Endothelial cell of umbilical vein (primary cell): ENCODE data around the gene CNTN5. TPM values are rescaled to one million over a fixed set of nuclear protein-coding genes. Genes with fewer than 3 reads are reported as not detected.

Source experiments
- BruUV-seq: library from RNA; stranded (reverse); fragments of 400-500 nt; replicated peaks from 2 replicates; lab custom pipeline; 2021; lab: Mats Ljungman, UMichigan
- CTCF ChIA-PET: fragments of 300-600, 350-600 bp; sonication (Branson Sonifier 250); formaldehyde crosslinking; loops from one replicate; lab custom pipeline; 2021; ENCODE audit warnings: antibody characterized with exemption, inconsistent platforms; lab: Charles Lee
- POLR2A ChIA-PET: fragments of 300-600, 350-600 bp; sonication (Branson Sonifier 250); formaldehyde crosslinking; loops from one replicate; lab custom pipeline; 2021; ENCODE audit warnings: antibody characterized with exemption, inconsistent platforms; lab: Charles Lee
- DNase-seq: peaks from one replicate; pipeline ENCODE4 v3.0.0-alpha.2; 2011; ENCODE audit warnings: low read depth, low spot score
- FAIRE-seq: peaks from 2 replicates; lab custom pipeline; 2011; peaks lifted over from hg19 to GRCh38; lab: Jason Lieb, UNC
- H2AFZ ChIP-seq: 2 replicates; pipeline ENCODE4 v1.6.0; 2012; ENCODE audit warnings: low read depth, low read length, control low read depth, inconsistent platforms
- H3K27ac ChIP-seq: 2 replicates; pipeline ENCODE4 v1.5.1; 2011; ENCODE audit warnings: low read depth, mild to moderate bottlenecking, control low read depth, low read length, moderate library complexity; ENCODE audit not compliant: insufficient read depth
- H3K27me3 ChIP-seq, 2 experiments: 2 replicates each; pipeline versions ENCODE4 v1.6.0 to v1.6.1; 2011; ENCODE audit warnings: low read length in 2 of 2, mixed read lengths in 1 of 2; ENCODE audit not compliant: control insufficient read depth in 2 of 2, insufficient read depth in 2 of 2
- H3K36me3 ChIP-seq, 2 experiments: 2 replicates in 1 of 2; 3 replicates in 1 of 2; pipeline ENCODE4 v1.5.1; 2011; ENCODE audit warnings: low read length in 2 of 2, mild to moderate bottlenecking in 1 of 2, moderate library complexity in 1 of 2; ENCODE audit not compliant: control insufficient read depth in 2 of 2, insufficient read depth in 2 of 2; ENCODE audit errors: extremely low read depth in 1 of 2
- H3K4me1 ChIP-seq: 3 replicates; pipeline ENCODE4 v1.5.1; 2011; ENCODE audit warnings: mild to moderate bottlenecking, low read length; ENCODE audit not compliant: control insufficient read depth, insufficient read depth; ENCODE audit errors: extremely low read depth
- H3K4me2 ChIP-seq: 2 replicates; pipeline ENCODE4 v1.6.1; 2011; ENCODE audit warnings: low read length, control low read depth, mixed read lengths; ENCODE audit not compliant: insufficient read depth
- H3K4me3 ChIP-seq, 3 experiments: fragments of 200-600 bp in 1 of 3; sonication (generic), shearing (Covaris generic) in 1 of 3; replicated peaks in 1 of 3; 2 replicates each; pipeline ENCODE4 v1.5.1; 2011 to 2016; ENCODE audit warnings: control low read depth in 3 of 3, low read length in 3 of 3, mild to moderate bottlenecking in 2 of 3, inconsistent platforms in 1 of 3, low read depth in 1 of 3, moderate library complexity in 1 of 3; ENCODE audit not compliant: insufficient read depth in 1 of 3
- H3K79me2 ChIP-seq: 2 replicates; pipeline ENCODE4 v1.6.0; 2012; ENCODE audit warnings: low read length, inconsistent platforms; ENCODE audit not compliant: control insufficient read depth, insufficient read depth
- H3K9ac ChIP-seq: replicated peaks from 2 replicates; pipeline ENCODE3; 2011; ENCODE audit warnings: low read length, control low read depth; ENCODE audit not compliant: insufficient read depth; ENCODE audit errors: extremely low read depth
- H3K9me1 ChIP-seq: replicated peaks from 3 replicates; pipeline ENCODE4 v1.6.0; 2011; ENCODE audit warnings: mild to moderate bottlenecking, low read length; ENCODE audit not compliant: control insufficient read depth, insufficient read depth; ENCODE audit errors: extremely low read depth
- H3K9me3 ChIP-seq: replicated peaks from 2 replicates; pipeline ENCODE4 v1.5.1; 2012; ENCODE audit warnings: low read length, inconsistent platforms; ENCODE audit not compliant: control insufficient read depth, insufficient read depth
- H4K20me1 ChIP-seq: replicated peaks from 2 replicates; pipeline ENCODE3; 2011; ENCODE audit warnings: mild to moderate bottlenecking, low read length; ENCODE audit not compliant: control insufficient read depth, insufficient read depth; ENCODE audit errors: extremely low read depth
- EZH2 ChIP-seq: IDR thresholded peaks from 2 replicates; pipeline ENCODE4 v1.6.1; 2012; ENCODE audit warnings: borderline replicate concordance, low read depth, mild to moderate bottlenecking, moderate library complexity, low read length, inconsistent platforms; ENCODE audit not compliant: severe bottlenecking
- FOS ChIP-seq: IDR thresholded peaks from 2 replicates; pipeline ENCODE4 v1.6.1; 2011; ENCODE audit warnings: mild to moderate bottlenecking, low read length, moderate library complexity, borderline replicate concordance; ENCODE audit not compliant: insufficient read depth
- GATA2 ChIP-seq: IDR thresholded peaks from 2 replicates; pipeline ENCODE4 v1.7.0; 2011; ENCODE audit warnings: low read depth, mild to moderate bottlenecking, moderate library complexity, mixed read lengths, low read length; ENCODE audit not compliant: insufficient read length, insufficient read depth
- JUN ChIP-seq: IDR thresholded peaks from 2 replicates; pipeline ENCODE4 v1.6.1; 2011; ENCODE audit warnings: borderline replicate concordance, low read depth; ENCODE audit not compliant: insufficient read length, insufficient read depth
- MYC ChIP-seq: IDR thresholded peaks from one replicate; pipeline ENCODE4 v1.6.1; 2011; ENCODE audit warnings: mild to moderate bottlenecking, low read depth, low read length
- POLR2A ChIP-seq: IDR thresholded peaks from 2 replicates; pipeline ENCODE4 v1.6.1; 2012; ENCODE audit warnings: low read depth, mild to moderate bottlenecking, control low read depth, low read length
- POLR2AphosphoS5 ChIP-seq: IDR thresholded peaks from 2 replicates; pipeline ENCODE4 v1.6.1; 2012; ENCODE audit warnings: low read depth, mild to moderate bottlenecking, control low read depth, low read length, moderate library complexity; ENCODE audit not compliant: insufficient read depth
- dilution Hi-C: fragments of 300-500 bp; cut with MboI; formaldehyde crosslinking; loops from one replicate; pipeline ENCODE4 v1.15.0; 2019; ENCODE audit warnings: low sequenced_read_pairs; ENCODE audit not compliant: extremely low pct_ligation_motif_present
- intact Hi-C: fragments of 100-400 bp; cut with micrococcal nuclease; formaldehyde crosslinking; loops from one replicate; pipeline ENCODE4 v1.10.0; 2022
- polyA plus RNA-seq, 4 experiments: library from polyadenylated mRNA; depleted of rRNA in 3 of 4; stranded (reverse) in 3 of 4; unstranded in 1 of 4; fragments of >200 nt; gene quantifications; 2 replicates each; pipeline versions ENCODE4 v1.2.1 to v1.2.3, GENCODE V29; 2011 to 2012; ENCODE audit warnings: missing spikeins in 1 of 4
- total RNA-seq: library from RNA; stranded (reverse); gene quantifications from 2 replicates; pipeline ENCODE4 v1.2.3, GENCODE V29; 2021
- TF ChIP-seq, protein P1 (sequence below), 2 donors: IDR thresholded peaks; 1 replicate in 1 of 2; 2 replicates in 1 of 2; pipeline ENCODE4 v1.5.1; 2011; ENCODE audit warnings: low read length in 2 of 2, mild to moderate bottlenecking in 2 of 2, moderate library complexity in 2 of 2, control low read depth in 1 of 2, inconsistent platforms in 1 of 2, low read depth in 1 of 2; ENCODE audit not compliant: insufficient read depth in 1 of 2; ENCODE audit errors: extremely low read depth in 1 of 2

Gene CNTN5
- total and polyA plus RNA-seq, 2 donors (not counting 3 experiments of a cell fraction or from before 2014, with no cell fraction given) = not detected

DNA sequence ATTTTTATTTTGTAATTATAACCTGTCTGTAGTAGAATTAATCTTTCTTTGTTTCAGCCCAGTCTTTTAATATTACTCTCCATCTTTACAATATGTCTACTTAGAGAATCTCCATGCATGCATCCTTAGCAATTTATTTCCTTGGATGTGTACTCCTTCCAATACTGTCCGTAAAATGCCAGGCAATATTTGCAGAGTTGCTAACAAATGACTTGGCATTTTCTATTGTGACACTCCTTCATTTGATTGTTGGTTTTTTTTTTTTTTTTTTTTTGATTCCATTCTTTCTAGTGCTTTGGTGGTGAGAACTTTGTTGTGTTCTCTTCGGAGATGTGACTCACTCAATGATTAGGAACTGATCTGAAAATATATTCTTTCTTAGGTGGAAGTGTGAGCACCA is 220.3 kb downstream of the CNTN5 start:
- H3K9me1 ChIP-seq = no peaks in the 10 kb centered on the region

DNA sequence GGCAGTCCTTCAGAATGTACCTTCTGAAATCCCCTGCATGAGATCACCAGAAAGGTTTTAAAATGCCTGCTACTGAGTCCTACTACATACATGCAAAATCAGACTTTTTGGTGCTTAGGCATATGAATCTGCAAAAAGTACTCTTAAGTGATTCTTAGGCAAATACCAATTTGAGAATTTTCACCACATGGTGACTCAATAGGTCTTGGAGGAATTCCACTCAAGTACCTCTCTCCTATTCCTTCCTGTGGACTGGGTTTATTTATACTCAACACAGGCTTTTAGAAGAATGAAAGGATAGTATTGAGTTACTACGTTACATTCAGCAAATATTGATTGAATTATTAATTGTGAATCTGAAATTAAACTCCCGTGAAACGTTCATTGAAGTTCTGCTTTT is 223.9 kb downstream of the CNTN5 start:
- TF ChIP-seq MYC = no peak
- TF ChIP-seq JUN = no peak
- TF ChIP-seq POLR2AphosphoS5 = no peak
- no peak for TF ChIP-seq GATA2
- H3K9me3 ChIP-seq = peaks cover 2% of the 10 kb centered on the region
- H3K79me2 ChIP-seq = no peaks in the 10 kb centered on the region
- dilution Hi-C loops (no loop called here), intact Hi-C loops (no loop called here)
- ChIA-PET POLR2A (no interaction called here), CTCF (no interaction called here)
- DNase-seq = no peak
- no peak overlapping the region for H3K9ac ChIP-seq
- no TSS peak for BruUV-seq
- no peak overlapping the region for H3K27ac ChIP-seq
- no peak overlapping the region for H3K4me3 ChIP-seq
- H3K9me1 ChIP-seq = no peaks in the 10 kb centered on the region
- H3K4me2 ChIP-seq = no peak overlapping the region
- H3K27me3 ChIP-seq = no peaks in the 10 kb centered on the region
- H3K36me3 ChIP-seq = no peaks in the 10 kb centered on the region
- no peaks in the 10 kb centered on the region for H4K20me1 ChIP-seq
- H2AFZ ChIP-seq = no peak overlapping the region
- FAIRE-seq = no peak
- H3K4me1 ChIP-seq = no peaks in the 10 kb centered on the region

More for the DNA sequence above, 220.3 kb downstream of the CNTN5 start:
- dilution Hi-C loops (no loop called here), intact Hi-C loops (no loop called here)
- BruUV-seq = no TSS peak
- Histone ChIP-seq H3K4me1 (no peaks in the 10 kb centered on the region), H4K20me1 (no peaks in the 10 kb centered on the region), H3K27me3 (no peaks in the 10 kb centered on the region), H3K27ac (no peak overlapping the region), H3K9ac (no peak overlapping the region), H3K4me2 (no peak overlapping the region), H2AFZ (no peak overlapping the region), H3K9me3 (no peaks in the 10 kb centered on the region), H3K79me2 (no peaks in the 10 kb centered on the region), H3K36me3 (no peaks in the 10 kb centered on the region), H3K4me3 (no peak overlapping the region)
- ChIA-PET CTCF (no interaction called here), POLR2A (no interaction called here)
- DNase-seq (no peak), FAIRE-seq (no peak)
- TF ChIP-seq EZH2 = no peak
- no peak for TF ChIP-seq FOS
- TF ChIP-seq, protein P1, sequence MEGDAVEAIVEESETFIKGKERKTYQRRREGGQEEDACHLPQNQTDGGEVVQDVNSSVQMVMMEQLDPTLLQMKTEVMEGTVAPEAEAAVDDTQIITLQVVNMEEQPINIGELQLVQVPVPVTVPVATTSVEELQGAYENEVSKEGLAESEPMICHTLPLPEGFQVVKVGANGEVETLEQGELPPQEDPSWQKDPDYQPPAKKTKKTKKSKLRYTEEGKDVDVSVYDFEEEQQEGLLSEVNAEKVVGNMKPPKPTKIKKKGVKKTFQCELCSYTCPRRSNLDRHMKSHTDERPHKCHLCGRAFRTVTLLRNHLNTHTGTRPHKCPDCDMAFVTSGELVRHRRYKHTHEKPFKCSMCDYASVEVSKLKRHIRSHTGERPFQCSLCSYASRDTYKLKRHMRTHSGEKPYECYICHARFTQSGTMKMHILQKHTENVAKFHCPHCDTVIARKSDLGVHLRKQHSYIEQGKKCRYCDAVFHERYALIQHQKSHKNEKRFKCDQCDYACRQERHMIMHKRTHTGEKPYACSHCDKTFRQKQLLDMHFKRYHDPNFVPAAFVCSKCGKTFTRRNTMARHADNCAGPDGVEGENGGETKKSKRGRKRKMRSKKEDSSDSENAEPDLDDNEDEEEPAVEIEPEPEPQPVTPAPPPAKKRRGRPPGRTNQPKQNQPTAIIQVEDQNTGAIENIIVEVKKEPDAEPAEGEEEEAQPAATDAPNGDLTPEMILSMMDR (IDR thresholded peaks at IDR 0.05; ENCODE audit: extremely low read depth in 1 of 2, insufficient read depth in 1 of 2, low read depth in 1 of 2, low read length in 2 of 2) = no peak
- TF ChIP-seq POLR2A = no peak
- TF ChIP-seq POLR2AphosphoS5 = no peak
